GM21576 (cell line): ENCODE measurements around the gene ALCAM.
"Not testable (repeated sequence)": the region's sequence is repeated elsewhere in the genome, so short reads cannot be mapped to it uniquely, and the experiment has no call there.

Experiments used
- ATAC-seq: cut with Tn5 transposase; IDR thresholded peaks from one replicate; pipeline ENCODE4 v1.9.1; 2021; ENCODE audit warnings: mild to moderate bottlenecking, moderate library complexity; ENCODE audit not compliant: unreplicated experiment

ALCAM gene

DNA sequence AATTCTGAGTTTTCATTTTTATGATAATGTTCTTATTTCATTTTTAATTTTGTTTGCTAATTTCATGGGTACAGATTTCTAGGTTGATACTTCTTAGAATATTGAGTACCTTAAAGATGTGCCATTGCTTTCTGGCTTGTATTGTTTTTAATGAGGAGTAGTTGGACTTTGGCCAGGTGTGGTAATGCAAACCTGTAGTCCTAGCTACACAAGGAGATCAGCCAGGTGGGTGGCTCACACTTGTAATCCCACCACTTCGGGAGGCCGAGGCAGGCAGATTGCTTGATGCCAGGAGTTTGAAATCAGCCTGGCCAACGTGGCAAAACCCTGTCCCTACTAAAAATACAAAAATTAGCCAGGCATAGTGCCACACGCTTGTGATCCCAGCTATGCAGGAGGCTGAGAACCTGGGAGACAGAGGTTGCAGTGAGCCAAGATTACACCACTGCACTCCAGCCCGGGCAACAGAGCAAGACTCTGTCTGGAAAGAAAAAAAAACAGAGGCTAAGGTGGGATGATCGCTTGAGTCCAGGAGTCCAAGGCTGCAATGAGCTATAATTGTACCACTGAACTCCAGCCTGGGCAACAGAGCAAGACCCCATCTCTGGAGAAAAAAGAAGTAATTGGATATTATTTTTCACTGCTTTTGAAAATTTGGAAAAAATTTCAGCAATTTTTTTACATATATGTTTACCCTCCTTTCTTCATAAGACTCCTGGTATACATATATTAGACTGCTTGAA, 198.0 kb downstream of the ALCAM start:
- ATAC-seq, result no peak

DNA sequence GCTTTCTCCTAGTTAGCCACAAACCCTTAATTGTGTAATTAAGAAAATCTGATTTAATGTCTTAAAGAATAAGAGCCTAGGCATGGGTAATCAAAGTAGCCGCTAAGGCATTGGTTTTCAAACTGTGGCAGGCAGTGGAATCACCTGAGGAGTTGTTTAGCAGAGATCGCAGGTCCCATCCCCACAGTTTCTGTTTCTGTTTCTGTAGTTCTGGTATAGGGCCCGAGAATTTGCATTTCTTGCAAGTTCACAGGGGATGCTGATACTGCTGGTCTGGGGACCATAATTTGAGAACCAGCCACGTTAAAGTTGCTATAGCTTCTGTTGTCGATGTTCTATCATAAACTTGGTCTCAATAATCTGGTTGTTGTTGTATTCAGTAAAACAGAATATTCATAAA, 204.3 kb downstream of the ALCAM start:
- no peak for ATAC-seq

DNA sequence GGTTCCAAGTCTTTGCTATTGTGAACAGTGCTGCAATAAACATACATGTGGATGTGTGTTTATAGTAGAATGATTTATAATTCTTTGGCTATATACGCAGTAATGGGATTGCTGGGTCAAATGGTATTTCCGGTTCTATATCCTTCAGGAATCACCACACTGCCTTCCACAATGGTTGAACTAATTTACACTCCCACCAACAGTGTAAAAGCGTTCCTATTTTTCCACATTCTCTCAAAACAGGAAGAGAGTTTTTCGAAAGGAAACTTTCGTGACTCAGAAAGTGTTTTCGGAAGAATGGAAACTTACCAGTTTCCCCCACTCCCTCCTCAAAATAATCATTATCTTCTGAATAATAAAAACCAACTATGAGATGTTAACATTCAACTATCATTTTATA, 205.8 kb downstream of the ALCAM start:
- no peak for ATAC-seq

DNA sequence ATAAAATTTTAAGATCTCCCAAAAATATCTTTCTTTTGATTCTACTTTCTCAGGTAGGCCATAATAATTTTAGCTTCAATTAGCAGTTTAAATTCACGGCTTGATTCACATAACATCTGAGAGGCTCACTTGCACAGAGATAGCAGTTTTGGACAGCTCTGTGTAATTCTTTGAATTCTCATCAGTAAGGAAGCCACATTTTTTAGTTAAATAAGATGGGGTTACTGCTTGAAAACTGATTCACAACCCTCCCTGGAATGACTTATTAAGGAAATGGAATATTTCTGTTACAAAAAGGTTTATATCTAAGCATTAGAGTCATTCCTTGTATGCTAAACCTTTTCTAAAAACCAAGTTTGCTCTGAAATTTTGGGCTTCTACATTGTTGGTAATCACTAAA, 212.7 kb downstream of the ALCAM start:
- no peak for ATAC-seq

DNA sequence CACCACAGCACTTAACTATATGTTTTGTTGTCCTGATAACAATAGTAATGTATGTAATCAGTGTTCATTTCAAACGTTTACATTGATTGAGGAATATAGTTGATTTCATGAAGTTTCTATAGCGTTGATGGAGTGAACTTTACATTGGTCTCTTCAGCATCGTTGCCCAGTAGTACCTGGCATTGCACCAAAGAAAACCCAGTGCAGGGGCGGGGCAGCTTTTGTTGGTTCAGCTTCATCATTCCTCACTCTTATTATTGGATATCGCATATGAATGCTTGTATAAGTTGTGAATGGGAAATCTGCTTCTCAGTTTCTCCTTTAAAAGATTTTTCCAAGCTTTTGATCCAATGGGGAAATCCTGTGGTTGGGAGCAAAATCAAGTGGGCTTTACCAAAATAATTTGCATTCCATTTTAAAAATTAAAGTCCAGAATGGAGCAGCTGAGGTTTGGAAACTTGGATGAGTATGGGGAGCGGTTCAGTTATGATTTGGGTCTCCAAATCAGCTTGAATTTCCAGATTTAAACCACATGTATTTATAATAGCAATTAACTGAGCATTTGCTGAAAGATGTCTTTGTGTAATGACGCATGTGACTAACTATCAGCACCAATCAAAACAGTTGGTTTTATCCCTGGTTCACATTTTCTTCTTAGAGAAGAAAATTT, 213.7 kb downstream of the ALCAM start:
- no peak for ATAC-seq

DNA sequence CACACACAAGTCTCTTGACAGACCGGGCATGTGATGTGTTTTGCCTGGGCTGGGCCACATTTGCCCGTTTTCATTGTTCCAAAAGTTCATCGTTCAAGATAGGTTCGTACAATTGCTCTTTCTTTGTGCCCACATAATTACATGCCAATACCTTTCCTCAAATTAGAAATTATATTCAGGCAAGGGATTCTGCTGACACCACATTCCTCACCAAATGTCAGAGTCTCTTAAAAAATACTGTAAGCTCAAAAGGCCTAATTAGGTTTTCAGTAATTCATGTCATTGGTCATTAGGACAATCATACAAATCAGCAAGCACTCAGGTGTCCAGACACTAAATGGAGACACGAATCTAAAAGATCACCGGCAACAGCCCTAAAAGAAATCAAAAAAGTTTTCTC, 215.3 kb downstream of the ALCAM start:
- no peak for ATAC-seq

DNA sequence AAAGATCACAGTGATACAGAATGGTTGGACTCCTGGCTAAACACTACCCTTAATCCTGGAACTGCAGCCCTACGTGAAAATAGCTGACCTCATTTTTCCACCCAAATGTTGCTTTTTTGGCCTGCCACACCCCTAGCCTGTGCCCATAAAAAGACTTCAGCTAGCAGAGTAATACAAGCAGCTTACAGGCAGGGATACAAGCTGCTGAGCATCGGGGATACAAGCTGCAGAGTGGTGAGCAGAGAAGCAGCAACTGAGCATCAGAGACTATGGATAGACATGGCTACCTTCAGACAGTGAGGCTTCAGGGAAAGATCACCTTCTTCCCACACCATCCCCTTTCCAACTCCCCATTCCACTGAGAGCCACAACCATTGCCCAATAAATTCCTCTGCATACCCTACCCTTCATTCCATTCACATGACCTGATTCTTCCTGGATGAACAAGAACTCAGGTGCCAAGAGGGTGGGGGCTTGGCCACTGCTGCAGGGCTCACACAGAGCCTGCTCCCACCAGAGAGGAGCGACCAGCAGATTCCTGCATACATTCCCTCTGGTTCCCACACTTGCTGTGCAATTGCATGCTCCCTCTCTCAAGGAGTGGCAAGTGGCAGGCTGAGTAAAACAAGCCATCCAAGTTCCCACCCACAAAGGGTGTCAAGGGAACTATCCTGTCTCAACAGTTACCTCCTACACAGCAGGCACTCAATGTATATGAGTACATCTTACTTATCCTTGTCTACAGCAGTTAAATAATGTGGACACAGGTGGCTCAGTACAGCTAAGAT, 217.5 kb downstream of the ALCAM start:
- ATAC-seq, result no peak

DNA sequence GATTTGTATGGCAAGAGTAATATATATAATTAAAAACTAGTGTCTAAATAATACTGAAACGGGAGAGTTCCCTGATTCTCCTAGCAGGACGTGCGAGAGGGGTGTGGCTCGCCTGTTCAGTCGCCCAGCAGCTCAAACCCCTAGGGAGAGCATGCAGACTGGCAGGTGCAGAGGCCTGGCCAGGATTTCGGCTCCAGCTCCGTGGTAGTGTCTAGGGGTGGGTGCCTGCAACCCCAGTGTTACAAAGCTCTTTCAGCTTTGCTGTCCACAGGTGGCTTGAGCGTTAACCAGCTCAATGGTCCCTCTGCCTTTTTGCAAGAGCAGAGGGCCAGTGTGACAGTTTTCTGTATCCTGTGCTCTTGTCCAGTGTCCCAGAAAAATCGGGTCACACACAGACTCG, 226.6 kb downstream of the ALCAM start:
- ATAC-seq, result no peak

DNA sequence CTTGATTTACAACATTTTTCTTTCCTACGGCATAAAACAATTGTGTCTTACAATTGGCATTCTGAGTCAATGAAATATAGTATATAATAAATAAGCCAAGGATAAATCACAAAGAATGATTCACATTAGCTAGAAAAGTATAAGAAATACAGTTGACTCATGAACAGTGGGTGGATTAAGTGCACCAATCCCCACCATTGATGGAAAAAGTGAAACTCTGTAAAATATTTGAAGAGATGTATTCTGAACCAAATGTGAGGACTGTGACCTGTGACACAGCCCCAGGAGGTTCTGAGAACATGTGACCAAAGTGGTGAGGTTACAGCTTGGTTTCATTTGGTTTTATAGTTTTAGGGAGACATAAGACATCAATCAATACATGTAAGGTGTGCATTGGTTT, 227.5 kb downstream of the ALCAM start:
- ATAC-seq, result no peak

DNA sequence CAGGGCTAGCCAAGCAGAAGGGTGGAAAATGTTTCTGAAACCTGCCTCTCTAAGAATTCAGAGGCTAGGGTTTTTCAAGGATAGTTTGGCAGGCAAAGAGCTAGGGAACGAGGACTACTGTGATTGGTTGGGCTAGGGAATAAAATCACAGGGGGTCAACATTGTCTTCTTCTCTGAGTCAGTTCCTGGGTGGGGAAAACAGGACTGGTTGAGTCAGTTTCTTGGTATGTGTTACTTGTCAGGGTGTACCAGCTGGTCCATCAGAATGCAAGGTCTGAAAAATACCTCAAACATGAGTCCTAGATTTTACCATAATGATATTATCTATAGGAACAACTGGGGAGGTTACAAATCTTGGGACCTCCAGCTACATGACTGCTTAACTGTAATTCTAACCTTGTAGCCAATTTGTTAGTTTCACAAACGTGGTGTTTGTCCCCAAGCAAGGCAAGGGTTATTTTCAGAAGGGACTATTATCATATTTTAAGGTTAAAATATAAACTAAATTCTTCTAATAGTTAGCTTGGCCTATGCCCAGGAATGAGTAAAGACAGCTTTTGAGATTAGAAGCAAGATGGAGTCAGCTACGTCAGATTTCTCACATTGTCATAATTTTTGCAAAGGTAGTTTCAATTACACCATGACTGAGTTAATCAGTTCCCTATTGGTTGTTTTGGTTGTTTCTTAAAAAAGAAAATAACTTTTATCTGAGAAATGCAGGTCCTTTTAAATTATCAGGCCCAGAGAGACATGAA, 231.5 kb downstream of the ALCAM start:
- ATAC-seq, result no peak

DNA sequence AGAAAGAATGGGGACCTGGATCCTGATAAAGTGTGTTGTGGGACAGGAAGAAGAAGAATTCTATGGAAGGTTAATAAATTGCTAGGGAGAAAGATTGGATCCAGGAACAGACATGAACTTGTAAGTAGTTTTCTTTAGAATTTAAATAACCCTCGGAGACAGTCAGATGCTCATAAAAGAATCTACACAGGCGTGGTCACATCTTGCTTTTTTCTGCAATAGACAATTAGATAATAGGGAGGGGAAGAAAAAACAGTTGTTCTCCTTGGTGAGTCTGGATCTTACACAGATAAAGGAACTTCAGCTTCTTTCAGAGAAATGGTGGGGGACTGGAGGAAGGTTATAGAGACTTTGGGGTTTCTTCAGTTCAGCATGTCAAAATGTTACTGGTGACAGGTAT, 232.6 kb downstream of the ALCAM start:
- ATAC-seq, result no peak

DNA sequence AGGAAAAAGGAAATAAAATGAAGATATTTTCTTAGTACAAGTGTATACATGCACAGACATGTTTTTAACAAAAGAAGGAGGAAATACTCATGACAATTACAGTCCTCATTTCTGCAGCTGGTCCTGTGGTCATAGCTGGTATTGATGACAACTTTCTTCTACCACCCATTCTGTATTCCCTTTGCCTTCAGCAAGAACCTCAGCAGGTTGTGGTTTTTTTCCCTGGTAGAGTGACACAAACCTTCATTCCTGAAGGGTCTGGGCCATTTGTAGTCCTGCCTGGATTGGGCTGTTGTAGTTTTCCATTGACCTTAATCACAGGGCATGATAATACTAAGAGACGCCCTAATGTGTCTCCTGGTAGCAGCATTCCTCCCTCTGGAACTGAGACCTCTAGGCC, 235.0 kb downstream of the ALCAM start:
- ATAC-seq, result not testable (repeated sequence)

DNA sequence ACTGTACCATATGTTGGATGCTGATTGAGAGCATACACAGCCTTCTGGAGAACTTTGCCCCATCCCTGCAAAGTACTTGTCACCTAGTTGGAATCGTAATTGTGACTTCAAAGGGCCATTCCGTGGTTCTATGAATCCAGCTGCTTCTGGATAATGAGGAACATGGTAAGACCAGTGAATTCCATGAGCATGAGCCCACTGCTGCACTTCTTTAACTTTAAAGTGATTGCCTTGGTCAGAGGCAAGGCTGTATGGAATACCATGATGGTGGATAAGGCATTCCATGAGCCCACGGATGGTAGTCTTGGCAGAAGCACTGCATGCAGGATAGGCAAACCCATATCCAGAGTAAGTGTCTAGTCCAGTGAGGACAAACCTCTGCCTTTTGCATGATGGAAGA, 235.6 kb downstream of the ALCAM start:
- ATAC-seq, result not testable (repeated sequence)

DNA sequence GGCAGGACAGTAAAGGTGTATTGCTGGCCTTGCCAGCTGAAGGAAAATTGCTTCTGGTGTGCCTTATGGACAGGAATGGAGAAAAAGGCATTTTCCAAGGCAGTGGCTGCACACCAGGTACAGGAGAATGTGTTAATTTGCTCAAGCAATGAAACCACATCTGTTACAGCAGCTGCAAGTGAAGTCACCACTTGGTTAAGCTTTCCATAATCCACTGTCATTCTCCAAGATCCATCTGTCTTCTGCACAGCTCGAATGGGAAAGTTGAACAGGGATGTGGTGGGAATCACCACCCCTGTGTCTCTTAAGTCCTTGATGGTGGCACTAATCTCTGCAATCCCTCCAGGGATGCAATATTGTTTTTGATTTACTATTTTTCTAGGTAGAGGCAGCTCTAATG, 236.8 kb downstream of the ALCAM start:
- ATAC-seq, result not testable (repeated sequence)

DNA sequence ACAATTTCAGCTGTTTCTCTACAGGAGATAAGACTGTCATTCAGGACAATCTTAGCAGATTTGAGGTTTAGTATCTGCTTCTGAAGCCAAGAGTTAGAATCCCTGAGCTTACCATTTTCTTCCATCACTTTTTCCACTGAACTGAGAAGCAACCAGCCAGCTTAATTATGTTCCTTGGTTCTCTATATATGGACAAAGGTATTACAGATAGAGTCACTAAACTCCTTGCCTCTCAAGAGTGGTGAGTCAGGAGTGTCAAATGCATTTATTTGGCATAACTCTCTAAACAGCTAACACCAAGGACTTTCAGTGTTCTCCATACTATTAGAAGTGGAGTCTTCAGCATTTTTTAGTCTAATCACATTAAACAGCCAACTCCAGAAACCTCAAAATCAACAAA, 239.3 kb downstream of the ALCAM start:
- ATAC-seq, result no peak

DNA sequence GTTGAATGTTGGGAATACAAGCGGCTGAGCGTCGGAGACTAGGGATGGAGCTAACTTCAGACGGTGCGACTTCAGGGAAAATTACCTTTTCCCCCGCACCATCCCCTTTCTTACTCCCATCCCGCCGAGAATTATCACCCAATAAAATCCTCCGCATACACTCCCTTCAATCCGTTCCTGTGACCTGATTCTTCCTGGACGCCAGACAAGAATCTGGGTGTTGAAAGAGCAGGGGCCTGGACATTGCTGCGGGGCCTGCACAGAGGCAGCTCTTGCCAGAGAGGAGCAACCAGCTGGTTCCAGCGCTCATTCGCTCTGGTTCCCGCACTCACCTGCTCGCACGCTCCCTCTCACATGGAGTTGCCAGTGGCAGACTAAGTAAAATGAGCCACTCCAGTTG, 241.9 kb downstream of the ALCAM start:
- no peak for ATAC-seq

DNA sequence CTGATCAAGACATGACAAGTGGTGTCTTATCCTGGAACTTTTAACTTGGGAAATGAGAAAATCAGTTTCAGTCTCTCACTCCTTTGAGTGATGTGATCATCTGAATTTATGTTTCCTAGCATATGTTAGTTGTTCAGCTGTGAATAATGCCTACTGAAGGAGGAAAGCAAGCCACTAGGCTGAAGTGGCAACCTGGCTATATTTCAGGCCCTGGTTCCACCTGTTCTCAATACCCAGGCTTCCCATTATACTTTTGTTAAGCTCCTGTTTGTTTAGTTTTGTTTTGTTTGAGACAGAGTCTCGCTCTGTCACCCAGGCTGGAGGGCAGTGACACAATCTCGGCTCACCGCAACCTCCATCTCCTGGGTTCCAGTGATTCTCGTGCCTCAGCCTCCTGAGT, 243.8 kb downstream of the ALCAM start:
- ATAC-seq, result no peak

DNA sequence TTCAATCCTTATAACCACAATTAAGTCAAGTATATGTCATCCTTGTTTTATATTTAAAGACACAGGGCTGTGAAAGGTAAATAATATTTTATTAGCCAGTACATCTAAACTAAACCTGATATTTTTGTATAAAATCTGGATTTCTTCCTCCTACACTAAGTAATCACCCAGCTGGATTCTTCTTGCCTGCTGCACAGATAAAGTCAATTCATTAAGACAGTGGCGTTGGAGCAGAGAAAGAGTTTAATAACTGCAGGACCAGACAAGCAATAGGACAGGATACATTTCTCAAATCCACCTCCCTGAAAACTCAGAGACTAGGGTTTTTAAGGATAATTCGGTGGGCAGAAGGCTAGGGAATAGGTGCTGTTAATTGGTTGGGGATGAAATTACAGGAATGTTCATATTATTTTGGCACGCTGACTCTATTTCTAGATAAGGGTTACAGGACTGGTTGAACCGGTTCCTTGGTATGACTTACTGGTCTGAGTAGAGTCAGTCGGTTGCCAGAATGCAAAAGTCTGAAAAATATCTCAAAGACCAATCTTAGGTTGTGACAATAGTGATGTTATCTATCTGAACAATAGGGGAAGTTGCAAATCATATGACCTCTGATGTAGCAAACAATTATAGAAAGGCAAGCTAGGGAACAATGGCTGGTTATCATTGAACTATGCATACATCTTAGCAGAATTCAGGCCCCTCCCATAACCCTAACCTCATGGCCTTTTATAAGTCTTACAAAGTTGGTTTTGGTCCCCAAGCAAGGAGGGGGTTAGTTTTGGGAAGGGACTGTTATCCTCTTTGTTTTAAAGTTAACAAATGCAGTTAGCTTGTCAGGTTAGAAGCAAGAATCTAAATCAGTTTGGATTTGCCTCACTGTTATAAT, 244.8 kb downstream of the ALCAM start:
- ATAC-seq, result no peak

DNA sequence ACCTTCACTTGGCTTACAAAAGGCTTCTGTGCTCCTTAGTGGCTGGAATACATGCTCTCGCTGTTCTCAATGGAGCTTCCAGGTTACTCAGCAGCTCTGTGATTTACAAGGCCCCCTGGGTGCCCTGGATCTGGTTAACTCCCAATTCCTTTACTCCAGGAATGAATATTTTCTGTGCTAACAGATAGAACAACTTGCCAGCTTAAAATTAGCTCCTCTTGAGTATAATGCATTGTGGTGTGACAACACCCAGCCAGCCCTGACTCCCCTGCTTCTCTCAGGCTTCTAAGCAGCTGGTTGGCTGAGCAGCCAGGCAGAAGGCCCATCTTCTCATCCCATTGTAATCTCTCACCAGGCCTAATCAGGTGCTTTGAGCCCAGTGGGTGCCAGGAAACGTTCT, 246.4 kb downstream of the ALCAM start:
- no peak for ATAC-seq

DNA sequence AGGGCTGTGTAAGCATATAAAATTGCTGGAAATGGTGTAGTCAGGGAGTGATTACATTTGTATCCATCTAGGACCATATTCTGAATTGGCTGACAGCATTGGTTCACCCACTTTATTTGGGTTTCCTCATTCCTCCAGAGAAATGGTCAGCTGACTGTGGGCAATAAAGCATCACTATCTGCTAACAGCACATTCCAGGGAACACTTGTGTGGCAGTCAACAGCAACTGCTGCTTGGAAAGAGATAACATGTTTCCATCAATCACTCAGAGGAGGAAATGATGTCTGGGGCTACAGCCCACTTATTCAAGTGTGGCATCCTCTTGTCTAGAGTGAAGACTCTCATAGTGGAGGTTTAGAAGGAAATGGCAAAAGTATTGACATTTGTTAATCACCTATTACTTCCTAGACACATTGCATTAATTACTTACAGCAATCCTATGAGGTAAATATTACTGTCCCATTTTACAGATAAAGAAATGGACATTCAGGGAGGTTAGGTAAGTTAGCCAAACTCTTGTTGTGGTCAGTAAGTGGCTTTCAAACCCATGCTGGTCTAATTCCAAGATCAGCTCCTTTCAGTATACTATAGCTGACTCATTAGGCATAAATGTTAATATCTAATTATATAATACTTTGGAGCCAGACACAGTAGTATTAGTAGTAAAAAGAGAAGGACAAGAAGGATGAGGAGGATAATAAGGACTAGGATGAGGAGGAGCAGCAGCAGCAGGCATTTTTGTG, 247.8 kb downstream of the ALCAM start:
- no peak for ATAC-seq
